Type B pancreatic cell (in vitro differentiated cells): ENCODE measurements around the gene ZNF19. TPM values are rescaled to one million over a fixed set of nuclear protein-coding genes. Genes with fewer than 3 reads are reported as not detected.

Source experiments
- DNase-seq: peaks from one replicate; pipeline ENCODE4 v3.0.0; 2021; ENCODE audit warnings: mixed read lengths; ENCODE audit not compliant: unreplicated experiment; ENCODE audit errors: extremely low spot score
- H3K27ac Mint-ChIP-seq: 2 replicates; pipeline ENCODE4 v1.8.0; 2021; ENCODE audit warnings: mild to moderate bottlenecking, mixed read lengths
- H3K27me3 Mint-ChIP-seq: 2 replicates; pipeline ENCODE4 v1.8.0; 2021; ENCODE audit warnings: mixed read lengths
- H3K36me3 Mint-ChIP-seq: 2 replicates; pipeline ENCODE4 v1.8.0; 2021; ENCODE audit warnings: mixed read lengths
- H3K4me1 Mint-ChIP-seq: one replicate; pipeline ENCODE4 v1.8.0; 2021; ENCODE audit warnings: mixed read lengths; ENCODE audit not compliant: unreplicated experiment
- H3K4me3 Mint-ChIP-seq: 2 replicates; pipeline ENCODE4 v1.8.0; 2021; ENCODE audit warnings: mild to moderate bottlenecking, mixed read lengths
- H3K9me3 Mint-ChIP-seq: 2 replicates; pipeline ENCODE4 v1.8.0; 2021; ENCODE audit warnings: mixed read lengths
- CTCF ChIP-seq: fragments of 200-600 bp; sonication (generic); conservative IDR thresholded peaks from 2 replicates; pipeline ENCODE4 v1.5.0; 2021; ENCODE audit warnings: antibody characterized with exemption, mild to moderate bottlenecking
- total RNA-seq: library from RNA; stranded (reverse); gene quantifications from 2 replicates; pipeline ENCODE4 v1.2.1, GENCODE V29; 2021; ENCODE audit warnings: low replicate concordance

Gene ZNF19
- total RNA-seq, 1 donor from 2014 or later = 7.6 TPM

DNA sequence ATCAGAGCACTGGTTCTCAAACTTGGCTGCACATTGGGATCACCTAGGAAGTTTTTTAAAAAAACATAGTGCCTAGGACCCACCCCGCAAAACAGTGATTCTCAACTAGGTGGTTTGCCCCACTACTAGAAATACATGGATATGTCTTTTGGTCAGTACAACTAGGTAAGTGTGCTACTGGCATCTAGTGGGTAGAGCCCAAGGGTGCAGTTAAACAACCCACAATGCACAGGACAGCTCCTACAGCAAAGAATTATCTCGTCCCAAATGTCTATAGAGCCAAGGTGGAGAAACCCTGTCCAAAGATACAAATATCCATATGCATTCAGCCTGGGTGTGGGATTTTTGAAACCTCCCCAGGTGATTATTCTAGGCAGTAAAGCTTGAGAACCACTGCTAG lies 11.8 kb upstream of the ZNF19 start:
- Mint-ChIP-seq H3K4me3 (no peak overlapping the region), H3K36me3 (no peaks in the 10 kb centered on the region), H3K4me1 (no peaks in the 10 kb centered on the region), H3K9me3 (no peaks in the 10 kb centered on the region), H3K27me3 (peaks cover 8% of the 10 kb centered on the region), H3K27ac (no peak overlapping the region)
- no peak for TF ChIP-seq CTCF
- DNase-seq = no peak

DNA sequence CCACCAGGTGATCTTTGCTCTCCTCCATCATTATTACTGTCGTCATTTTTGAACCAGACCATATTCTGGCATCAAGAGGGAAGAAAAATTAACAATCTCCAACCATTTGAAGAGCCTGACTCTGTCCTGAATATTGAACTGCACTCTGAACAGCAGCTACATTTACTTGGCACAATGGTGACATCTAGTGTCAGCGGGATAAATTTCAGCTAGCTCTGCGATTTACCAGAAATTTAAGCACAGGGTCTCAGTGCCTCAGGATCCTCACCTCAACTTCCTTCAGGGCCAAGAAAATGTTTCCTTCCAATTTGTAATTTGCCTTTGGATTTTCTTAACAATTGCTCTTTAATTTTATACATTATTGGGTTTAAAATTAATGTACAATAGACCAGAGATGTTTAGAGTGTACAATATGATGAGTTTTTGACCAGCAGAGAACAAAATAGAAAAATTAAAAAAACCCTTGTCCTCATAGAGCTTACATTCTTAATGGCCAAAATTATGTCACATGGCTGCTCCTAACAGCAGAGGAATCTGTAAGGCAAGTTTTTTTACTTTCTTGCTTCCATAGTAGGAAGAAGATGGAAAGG lies 10.7 kb upstream of the ZNF19 start:
- no peak for DNase-seq
- H3K4me1 Mint-ChIP-seq = no peaks in the 10 kb centered on the region
- no peak overlapping the region for H3K27ac Mint-ChIP-seq
- no peak overlapping the region for H3K4me3 Mint-ChIP-seq
- no peaks in the 10 kb centered on the region for H3K36me3 Mint-ChIP-seq
- no peaks in the 10 kb centered on the region for H3K9me3 Mint-ChIP-seq
- H3K27me3 Mint-ChIP-seq = peaks cover 8% of the 10 kb centered on the region
- TF ChIP-seq CTCF = peak; percentile 83

DNA sequence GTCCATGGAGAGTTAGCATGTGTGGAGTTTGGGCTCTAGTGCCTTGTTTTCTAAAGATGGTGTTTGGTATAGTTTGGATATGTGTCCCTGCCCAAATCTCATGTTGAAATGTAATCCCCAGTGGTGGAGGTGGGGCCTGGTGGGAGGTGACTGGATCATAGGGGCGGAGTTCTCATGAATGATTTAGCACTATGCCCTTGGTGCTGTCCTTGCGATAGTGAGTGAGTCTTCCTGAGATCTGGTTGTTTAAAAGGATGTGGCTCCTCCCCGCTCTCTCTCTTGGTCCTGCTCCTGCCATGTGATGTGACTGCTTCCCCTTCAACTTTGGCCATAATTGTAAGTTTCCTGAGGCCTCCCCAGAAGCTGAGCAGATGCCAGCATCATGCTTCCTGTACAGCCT lies 8.9 kb upstream of the ZNF19 start:
- Mint-ChIP-seq H3K27ac (no peak overlapping the region), H3K27me3 (peaks cover 5% of the 10 kb centered on the region), H3K4me3 (no peak overlapping the region), H3K36me3 (no peaks in the 10 kb centered on the region), H3K4me1 (no peaks in the 10 kb centered on the region), H3K9me3 (no peaks in the 10 kb centered on the region)
- no peak for TF ChIP-seq CTCF
- DNase-seq = no peak

DNA sequence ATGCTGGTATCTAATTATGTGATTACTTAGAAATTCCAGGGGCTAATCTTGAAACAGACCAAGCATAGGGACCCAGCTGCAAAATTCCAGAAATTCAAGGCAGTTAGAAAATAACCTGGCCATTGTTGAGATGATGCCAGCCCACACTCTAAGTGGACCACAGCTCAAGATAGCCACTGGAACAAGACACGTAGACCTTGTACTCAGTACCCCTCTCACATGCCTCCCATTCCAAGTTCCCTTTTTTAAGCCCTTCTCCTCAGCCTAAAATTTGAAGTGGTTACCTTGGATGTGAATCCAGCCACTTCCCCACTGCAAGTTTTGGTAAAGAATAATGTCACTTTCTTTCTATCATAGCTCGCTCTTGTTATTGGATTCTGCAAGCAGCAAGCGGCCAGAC lies 4.1 kb upstream of the ZNF19 start:
- no peaks in the 10 kb centered on the region for H3K36me3 Mint-ChIP-seq
- no peak for DNase-seq
- TF ChIP-seq CTCF = no peak
- no peak overlapping the region for H3K27ac Mint-ChIP-seq
- H3K9me3 Mint-ChIP-seq = no peaks in the 10 kb centered on the region
- H3K4me3 Mint-ChIP-seq = no peak overlapping the region
- peaks cover 8% of the 10 kb centered on the region for H3K27me3 Mint-ChIP-seq
- H3K4me1 Mint-ChIP-seq = no peaks in the 10 kb centered on the region

GRCh38 chr16:71492786-71493185 lies 3.7 kb upstream of the ZNF19 start:
- H3K4me1 Mint-ChIP-seq = no peaks in the 10 kb centered on the region
- H3K27ac Mint-ChIP-seq = no peak overlapping the region
- H3K36me3 Mint-ChIP-seq = no peaks in the 10 kb centered on the region
- TF ChIP-seq CTCF = no peak
- peaks cover 8% of the 10 kb centered on the region for H3K27me3 Mint-ChIP-seq
- DNase-seq = no peak
- no peaks in the 10 kb centered on the region for H3K9me3 Mint-ChIP-seq
- H3K4me3 Mint-ChIP-seq = no peak overlapping the region

DNA sequence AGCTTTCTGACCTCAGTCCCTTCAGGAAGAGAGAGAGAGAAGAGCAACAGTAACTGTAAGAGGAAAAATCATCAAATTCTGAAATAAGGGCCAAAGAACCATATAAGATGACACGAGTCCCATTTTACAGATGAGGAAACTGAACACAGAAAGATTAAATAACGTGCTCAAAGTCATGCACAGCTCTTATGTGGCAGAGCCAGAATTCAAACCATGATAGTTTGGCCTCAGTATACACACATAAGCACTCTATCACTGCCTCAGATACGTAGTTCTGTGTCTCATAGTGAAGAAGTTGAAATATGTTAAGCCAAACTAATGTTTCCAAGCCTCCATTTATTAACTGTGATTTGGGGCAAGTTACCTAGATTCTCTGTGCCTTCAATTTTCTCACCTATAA lies 1.9 kb upstream of the ZNF19 start:
- peaks cover 11% of the 10 kb centered on the region for H3K27me3 Mint-ChIP-seq
- no peak for DNase-seq
- H3K9me3 Mint-ChIP-seq = no peaks in the 10 kb centered on the region
- no peak overlapping the region for H3K27ac Mint-ChIP-seq
- no peak overlapping the region for H3K4me3 Mint-ChIP-seq
- TF ChIP-seq CTCF = no peak
- H3K4me1 Mint-ChIP-seq = no peaks in the 10 kb centered on the region
- H3K36me3 Mint-ChIP-seq = no peaks in the 10 kb centered on the region
